Endothelial cell of umbilical vein (primary cell): ENCODE measurements around the gene FLRT2. TPM values are rescaled to one million over a fixed set of nuclear protein-coding genes. Genes with fewer than 3 reads are reported as not detected.

Experiments
- BruUV-seq: library from RNA; stranded (reverse); fragments of 400-500 nt; replicated peaks from 2 replicates; lab custom pipeline; 2021; lab: Mats Ljungman, UMichigan
- CTCF ChIA-PET: fragments of 300-600, 350-600 bp; sonication (Branson Sonifier 250); formaldehyde crosslinking; loops from one replicate; lab custom pipeline; 2021; ENCODE audit warnings: antibody characterized with exemption, inconsistent platforms; lab: Charles Lee
- POLR2A ChIA-PET: fragments of 300-600, 350-600 bp; sonication (Branson Sonifier 250); formaldehyde crosslinking; loops from one replicate; lab custom pipeline; 2021; ENCODE audit warnings: antibody characterized with exemption, inconsistent platforms; lab: Charles Lee
- DNase-seq: peaks from one replicate; pipeline ENCODE4 v3.0.0-alpha.2; 2011; ENCODE audit warnings: low read depth, low spot score
- FAIRE-seq: peaks from 2 replicates; lab custom pipeline; 2011; peaks lifted over from hg19 to GRCh38; lab: Jason Lieb, UNC
- H2AFZ ChIP-seq: 2 replicates; pipeline ENCODE4 v1.6.0; 2012; ENCODE audit warnings: low read depth, low read length, control low read depth, inconsistent platforms
- H3K27ac ChIP-seq: 2 replicates; pipeline ENCODE4 v1.5.1; 2011; ENCODE audit warnings: low read depth, mild to moderate bottlenecking, control low read depth, low read length, moderate library complexity; ENCODE audit not compliant: insufficient read depth
- H3K27me3 ChIP-seq, 2 experiments: 2 replicates each; pipeline versions ENCODE4 v1.6.0 to v1.6.1; 2011; ENCODE audit warnings: low read length in 2 of 2, mixed read lengths in 1 of 2; ENCODE audit not compliant: control insufficient read depth in 2 of 2, insufficient read depth in 2 of 2
- H3K36me3 ChIP-seq, 2 experiments: 2 replicates in 1 of 2; 3 replicates in 1 of 2; pipeline ENCODE4 v1.5.1; 2011; ENCODE audit warnings: low read length in 2 of 2, mild to moderate bottlenecking in 1 of 2, moderate library complexity in 1 of 2; ENCODE audit not compliant: control insufficient read depth in 2 of 2, insufficient read depth in 2 of 2; ENCODE audit errors: extremely low read depth in 1 of 2
- H3K4me1 ChIP-seq: 3 replicates; pipeline ENCODE4 v1.5.1; 2011; ENCODE audit warnings: mild to moderate bottlenecking, low read length; ENCODE audit not compliant: control insufficient read depth, insufficient read depth; ENCODE audit errors: extremely low read depth
- H3K4me2 ChIP-seq: 2 replicates; pipeline ENCODE4 v1.6.1; 2011; ENCODE audit warnings: low read length, control low read depth, mixed read lengths; ENCODE audit not compliant: insufficient read depth
- H3K4me3 ChIP-seq, 3 experiments: fragments of 200-600 bp in 1 of 3; sonication (generic), shearing (Covaris generic) in 1 of 3; replicated peaks in 1 of 3; 2 replicates each; pipeline ENCODE4 v1.5.1; 2011 to 2016; ENCODE audit warnings: control low read depth in 3 of 3, low read length in 3 of 3, mild to moderate bottlenecking in 2 of 3, inconsistent platforms in 1 of 3, low read depth in 1 of 3, moderate library complexity in 1 of 3; ENCODE audit not compliant: insufficient read depth in 1 of 3
- H3K79me2 ChIP-seq: 2 replicates; pipeline ENCODE4 v1.6.0; 2012; ENCODE audit warnings: low read length, inconsistent platforms; ENCODE audit not compliant: control insufficient read depth, insufficient read depth
- H3K9ac ChIP-seq: replicated peaks from 2 replicates; pipeline ENCODE3; 2011; ENCODE audit warnings: low read length, control low read depth; ENCODE audit not compliant: insufficient read depth; ENCODE audit errors: extremely low read depth
- H3K9me1 ChIP-seq: replicated peaks from 3 replicates; pipeline ENCODE4 v1.6.0; 2011; ENCODE audit warnings: mild to moderate bottlenecking, low read length; ENCODE audit not compliant: control insufficient read depth, insufficient read depth; ENCODE audit errors: extremely low read depth
- H3K9me3 ChIP-seq: replicated peaks from 2 replicates; pipeline ENCODE4 v1.5.1; 2012; ENCODE audit warnings: low read length, inconsistent platforms; ENCODE audit not compliant: control insufficient read depth, insufficient read depth
- H4K20me1 ChIP-seq: replicated peaks from 2 replicates; pipeline ENCODE3; 2011; ENCODE audit warnings: mild to moderate bottlenecking, low read length; ENCODE audit not compliant: control insufficient read depth, insufficient read depth; ENCODE audit errors: extremely low read depth
- EZH2 ChIP-seq: IDR thresholded peaks from 2 replicates; pipeline ENCODE4 v1.6.1; 2012; ENCODE audit warnings: borderline replicate concordance, low read depth, mild to moderate bottlenecking, moderate library complexity, low read length, inconsistent platforms; ENCODE audit not compliant: severe bottlenecking
- FOS ChIP-seq: IDR thresholded peaks from 2 replicates; pipeline ENCODE4 v1.6.1; 2011; ENCODE audit warnings: mild to moderate bottlenecking, low read length, moderate library complexity, borderline replicate concordance; ENCODE audit not compliant: insufficient read depth
- GATA2 ChIP-seq: IDR thresholded peaks from 2 replicates; pipeline ENCODE4 v1.7.0; 2011; ENCODE audit warnings: low read depth, mild to moderate bottlenecking, moderate library complexity, mixed read lengths, low read length; ENCODE audit not compliant: insufficient read length, insufficient read depth
- JUN ChIP-seq: IDR thresholded peaks from 2 replicates; pipeline ENCODE4 v1.6.1; 2011; ENCODE audit warnings: borderline replicate concordance, low read depth; ENCODE audit not compliant: insufficient read length, insufficient read depth
- MYC ChIP-seq: IDR thresholded peaks from one replicate; pipeline ENCODE4 v1.6.1; 2011; ENCODE audit warnings: mild to moderate bottlenecking, low read depth, low read length
- POLR2A ChIP-seq: IDR thresholded peaks from 2 replicates; pipeline ENCODE4 v1.6.1; 2012; ENCODE audit warnings: low read depth, mild to moderate bottlenecking, control low read depth, low read length
- POLR2AphosphoS5 ChIP-seq: IDR thresholded peaks from 2 replicates; pipeline ENCODE4 v1.6.1; 2012; ENCODE audit warnings: low read depth, mild to moderate bottlenecking, control low read depth, low read length, moderate library complexity; ENCODE audit not compliant: insufficient read depth
- dilution Hi-C: fragments of 300-500 bp; cut with MboI; formaldehyde crosslinking; loops from one replicate; pipeline ENCODE4 v1.15.0; 2019; ENCODE audit warnings: low sequenced_read_pairs; ENCODE audit not compliant: extremely low pct_ligation_motif_present
- intact Hi-C: fragments of 100-400 bp; cut with micrococcal nuclease; formaldehyde crosslinking; loops from one replicate; pipeline ENCODE4 v1.10.0; 2022
- polyA plus RNA-seq, 4 experiments: library from polyadenylated mRNA; depleted of rRNA in 3 of 4; stranded (reverse) in 3 of 4; unstranded in 1 of 4; fragments of >200 nt; gene quantifications; 2 replicates each; pipeline versions ENCODE4 v1.2.1 to v1.2.3, GENCODE V29; 2011 to 2012; ENCODE audit warnings: missing spikeins in 1 of 4
- total RNA-seq: library from RNA; stranded (reverse); gene quantifications from 2 replicates; pipeline ENCODE4 v1.2.3, GENCODE V29; 2021
- TF ChIP-seq, protein P1 (sequence below), 2 donors: IDR thresholded peaks; 1 replicate in 1 of 2; 2 replicates in 1 of 2; pipeline ENCODE4 v1.5.1; 2011; ENCODE audit warnings: low read length in 2 of 2, mild to moderate bottlenecking in 2 of 2, moderate library complexity in 2 of 2, control low read depth in 1 of 2, inconsistent platforms in 1 of 2, low read depth in 1 of 2; ENCODE audit not compliant: insufficient read depth in 1 of 2; ENCODE audit errors: extremely low read depth in 1 of 2
- TF ChIP-seq, protein P2 (sequence below): IDR thresholded peaks from 2 replicates; pipeline ENCODE4 v1.6.1; 2011; ENCODE audit not compliant: insufficient read depth, insufficient read length

The FLRT2 gene
- total and polyA plus RNA-seq, 2 donors (not counting 3 experiments of a cell fraction or from before 2014, with no cell fraction given), result 202 to 229 TPM

GRCh38 chr14:85663667-85664066 lies 133.7 kb downstream of the FLRT2 start:
- Histone ChIP-seq H3K4me2 (no peak overlapping the region), H3K36me3 (no peaks in the 10 kb centered on the region), H4K20me1 (no peaks in the 10 kb centered on the region), H3K9me3 (no peaks in the 10 kb centered on the region), H3K4me1 (no peaks in the 10 kb centered on the region), H2AFZ (no peak overlapping the region), H3K9ac (no peak overlapping the region), H3K79me2 (no peaks in the 10 kb centered on the region), H3K27ac (no peak overlapping the region), H3K27me3 (no peaks in the 10 kb centered on the region), H3K4me3 (no peak overlapping the region), H3K9me1 (no peaks in the 10 kb centered on the region)
- FAIRE-seq (no peak), DNase-seq (no peak)
- POLR2A ChIA-PET, result no interaction called here
- no TSS peak for BruUV-seq
- TF ChIP-seq JUN (no peak), POLR2A (no peak), FOS (no peak), POLR2AphosphoS5 (no peak), MYC (no peak), GATA2 (no peak), EZH2 (no peak)
- TF ChIP-seq, protein P1, sequence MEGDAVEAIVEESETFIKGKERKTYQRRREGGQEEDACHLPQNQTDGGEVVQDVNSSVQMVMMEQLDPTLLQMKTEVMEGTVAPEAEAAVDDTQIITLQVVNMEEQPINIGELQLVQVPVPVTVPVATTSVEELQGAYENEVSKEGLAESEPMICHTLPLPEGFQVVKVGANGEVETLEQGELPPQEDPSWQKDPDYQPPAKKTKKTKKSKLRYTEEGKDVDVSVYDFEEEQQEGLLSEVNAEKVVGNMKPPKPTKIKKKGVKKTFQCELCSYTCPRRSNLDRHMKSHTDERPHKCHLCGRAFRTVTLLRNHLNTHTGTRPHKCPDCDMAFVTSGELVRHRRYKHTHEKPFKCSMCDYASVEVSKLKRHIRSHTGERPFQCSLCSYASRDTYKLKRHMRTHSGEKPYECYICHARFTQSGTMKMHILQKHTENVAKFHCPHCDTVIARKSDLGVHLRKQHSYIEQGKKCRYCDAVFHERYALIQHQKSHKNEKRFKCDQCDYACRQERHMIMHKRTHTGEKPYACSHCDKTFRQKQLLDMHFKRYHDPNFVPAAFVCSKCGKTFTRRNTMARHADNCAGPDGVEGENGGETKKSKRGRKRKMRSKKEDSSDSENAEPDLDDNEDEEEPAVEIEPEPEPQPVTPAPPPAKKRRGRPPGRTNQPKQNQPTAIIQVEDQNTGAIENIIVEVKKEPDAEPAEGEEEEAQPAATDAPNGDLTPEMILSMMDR (IDR thresholded peaks at IDR 0.05; ENCODE audit: extremely low read depth in 1 of 2, insufficient read depth in 1 of 2, low read depth in 1 of 2, low read length in 2 of 2), result no peak
- TF ChIP-seq, protein P2, sequence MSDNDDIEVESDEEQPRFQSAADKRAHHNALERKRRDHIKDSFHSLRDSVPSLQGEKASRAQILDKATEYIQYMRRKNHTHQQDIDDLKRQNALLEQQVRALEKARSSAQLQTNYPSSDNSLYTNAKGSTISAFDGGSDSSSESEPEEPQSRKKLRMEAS, result no peak
- CTCF ChIA-PET, result interaction anchor here (1.8 kb wide), 1 partner anchor 14 kb away, joined by 5 read pairs; no protein-coding TSS in a partner anchor
- dilution Hi-C loops (no loop called here), intact Hi-C loops (no loop called here)
